Activated effector memory CD4-positive, alpha-beta T cell treated with anti-CD3 and anti-CD28 coated beads, Interleukin-2, amount 50 U/mL, for 16 hours (primary cell): ENCODE results near the gene HAVCR1.
"Not testable (repeated sequence)": the region's sequence is repeated elsewhere in the genome, so short reads cannot be mapped to it uniquely, and the experiment has no call there.

Experiments
- DNase-seq: peaks from one replicate; pipeline ENCODE4 v3.0.0-alpha.2; 2020

Gene HAVCR1

GRCh38 chr5:157059093-157059539 lies at the start of gene HAVCR1:
Gene HAVCR1, minus strand, starts transcription at chr5:157059116. Its CDS starts 1,173 bp downstream, at chr5:157057943.
- DNase-seq: no peak

- DNase-seq: no peak
Measured at GRCh38 chr5:157107508-157107907, 48.6 kb upstream of the HAVCR1 start.

GRCh38 chr5:157106630-157107461 lies 47.9 kb upstream of the HAVCR1 start:
- DNase-seq: no peak

GRCh38 chr5:157100140-157100679 lies 41.3 kb upstream of the HAVCR1 start:
- no peak for DNase-seq

- no peak for DNase-seq
Measured at GRCh38 chr5:157088342-157088990, 29.6 kb upstream of the HAVCR1 start.

- DNase-seq: no peak
Measured at GRCh38 chr5:157086751-157087359, 27.9 kb upstream of the HAVCR1 start.

GRCh38 chr5:157085930-157086329 lies 27.0 kb upstream of the HAVCR1 start:
- DNase-seq: no peak

GRCh38 chr5:157080286-157080685 lies 21.4 kb upstream of the HAVCR1 start:
- no peak for DNase-seq

GRCh38 chr5:157076558-157076957 lies 17.6 kb upstream of the HAVCR1 start:
- no peak for DNase-seq

- DNase-seq: no peak
Measured at GRCh38 chr5:157072508-157072907, 13.6 kb upstream of the HAVCR1 start.

GRCh38 chr5:157069949-157070348 lies 11.0 kb upstream of the HAVCR1 start:
- no peak for DNase-seq

- no peak for DNase-seq
Measured at GRCh38 chr5:157068785-157069184, 9.9 kb upstream of the HAVCR1 start.

- DNase-seq: no peak
Measured at GRCh38 chr5:157068339-157068738, 9.4 kb upstream of the HAVCR1 start.

GRCh38 chr5:157067005-157067404 lies 8.1 kb upstream of the HAVCR1 start:
- DNase-seq: no peak

GRCh38 chr5:157066080-157066479 lies 7.2 kb upstream of the HAVCR1 start:
- no peak for DNase-seq

- no peak for DNase-seq
Measured at GRCh38 chr5:157063776-157064430, 5.0 kb upstream of the HAVCR1 start.

GRCh38 chr5:157059891-157060290 lies 975 bp upstream of the HAVCR1 start:
- no peak for DNase-seq

GRCh38 chr5:157057459-157058370 lies 1.2 kb downstream of the HAVCR1 start:
- no peak for DNase-seq

GRCh38 chr5:157056848-157057247 lies 2.1 kb downstream of the HAVCR1 start:
- DNase-seq: not testable (repeated sequence)

- no peak for DNase-seq
Measured at GRCh38 chr5:157051604-157052245, 7.2 kb downstream of the HAVCR1 start.

GRCh38 chr5:157050050-157050449 lies 8.9 kb downstream of the HAVCR1 start:
- no peak for DNase-seq
